MM.1S (cell line): ENCODE measurements around the gene ZNF512.

Experiments used
- DNase-seq: peaks from one replicate; pipeline ENCODE4 v3.0.0-alpha.2; 2015
- H2AFZ ChIP-seq: fragments of 300-600 bp; sonication (generic); 2 replicates; pipeline ENCODE4 v1.6.0; 2016; ENCODE audit warnings: antibody characterized with exemption, low read length
- H3F3A ChIP-seq: fragments of 300-600 bp; sonication (generic); 2 replicates; pipeline ENCODE4 v1.6.1; 2016; ENCODE audit warnings: mild to moderate bottlenecking, antibody characterized with exemption, low read length, moderate library complexity, mixed read lengths; ENCODE audit not compliant: insufficient read depth
- H3K27ac ChIP-seq: fragments of 300-600 bp; sonication (generic); 2 replicates; pipeline ENCODE4 v1.5.1; 2016; ENCODE audit warnings: mild to moderate bottlenecking, low read length
- H3K27me3 ChIP-seq: fragments of 300-600 bp; sonication (generic); replicated peaks from 2 replicates; pipeline ENCODE4 v1.6.0; 2016; ENCODE audit warnings: low read length; ENCODE audit not compliant: insufficient read depth
- H3K36me3 ChIP-seq: fragments of 300-600 bp; sonication (generic); replicated peaks from 2 replicates; pipeline ENCODE4 v1.6.1; 2016; ENCODE audit warnings: mild to moderate bottlenecking, low read length, mixed read lengths; ENCODE audit not compliant: insufficient read depth
- H3K4me1 ChIP-seq: fragments of 300-600 bp; sonication (generic); 2 replicates; pipeline ENCODE4 v1.6.1; 2016; ENCODE audit warnings: low read length, mixed read lengths
- H3K4me2 ChIP-seq: fragments of 300-600 bp; sonication (generic); 2 replicates; pipeline ENCODE4 v1.6.0; 2016; ENCODE audit warnings: low read depth, low read length
- H3K4me3 ChIP-seq: fragments of 300-600 bp; sonication (generic); 2 replicates; pipeline ENCODE4 v1.5.1; 2016; ENCODE audit warnings: low read length, mixed read lengths
- H3K79me2 ChIP-seq: fragments of 300-600 bp; sonication (generic); 2 replicates; pipeline ENCODE4 v1.6.1; 2016; ENCODE audit warnings: mixed run types, low read length, mixed read lengths
- H3K9ac ChIP-seq: fragments of 300-600 bp; sonication (generic); 2 replicates; pipeline ENCODE4 v1.6.1; 2016; ENCODE audit warnings: low read length, mixed read lengths
- H3K9me2 ChIP-seq: fragments of 300-600 bp; sonication (generic); replicated peaks from 2 replicates; pipeline ENCODE4 v1.6.1; 2016; ENCODE audit warnings: mild to moderate bottlenecking, low read length, mixed read lengths; ENCODE audit not compliant: insufficient read depth
- H3K9me3 ChIP-seq: fragments of 300-600 bp; sonication (generic); replicated peaks from 2 replicates; pipeline ENCODE4 v1.6.1; 2016; ENCODE audit warnings: mild to moderate bottlenecking, low read length, mixed read lengths; ENCODE audit not compliant: insufficient read depth
- H4K20me1 ChIP-seq: fragments of 300-600 bp; sonication (generic); 2 replicates; pipeline ENCODE4 v1.6.1; 2016; ENCODE audit warnings: mild to moderate bottlenecking, low read length, moderate library complexity, mixed read lengths; ENCODE audit not compliant: insufficient read depth
- EZH2 ChIP-seq: fragments of 300-600 bp; sonication (generic); optimal IDR thresholded peaks from 2 replicates; pipeline ENCODE3; 2017; ENCODE audit warnings: low read depth, mild to moderate bottlenecking, antibody characterized with exemption, low read length, mixed read lengths
- EZH2phosphoT487 ChIP-seq: fragments of 300-600 bp; sonication (generic); IDR thresholded peaks from 2 replicates; pipeline ENCODE4 v1.6.1; 2018; ENCODE audit warnings: antibody characterized with exemption, low read length
- TF ChIP-seq, protein P1 (sequence below): fragments of 300-600 bp; sonication (generic); IDR thresholded peaks from 2 replicates; pipeline ENCODE4 v1.5.1; 2016; ENCODE audit warnings: antibody characterized with exemption, low read length, mixed read lengths

The ZNF512 gene

DNA sequence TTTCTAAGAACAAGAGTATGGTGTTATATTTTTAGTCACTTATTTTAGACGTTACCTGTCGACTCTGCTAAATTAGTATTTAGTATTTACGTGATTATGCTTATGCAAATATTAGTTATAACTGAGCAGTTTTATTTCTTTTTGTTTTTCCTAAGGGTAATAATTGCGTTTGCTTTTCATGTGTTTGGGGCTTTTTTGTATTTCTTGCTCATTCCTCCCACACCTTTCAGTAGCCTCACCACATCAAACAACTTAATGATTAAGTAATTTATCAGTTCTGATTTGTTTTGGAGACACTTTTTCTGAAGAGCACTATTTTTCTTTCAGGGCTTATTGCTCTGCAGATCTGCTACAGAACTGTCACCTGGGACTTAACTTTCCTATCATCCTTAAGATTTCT is 88.4 kb downstream of the ZNF512 start:
- Histone ChIP-seq H3K79me2 (no peaks in the 10 kb centered on the region), H3K4me3 (no peak overlapping the region), H3K9ac (no peak overlapping the region), H2AFZ (no peak overlapping the region), H4K20me1 (no peaks in the 10 kb centered on the region), H3K27me3 (no peaks in the 10 kb centered on the region), H3K27ac (no peak overlapping the region), H3K4me2 (no peak overlapping the region), H3K36me3 (no peaks in the 10 kb centered on the region; the same call in 1 of the 2 replicates), H3F3A (no peaks in the 10 kb centered on the region), H3K4me1 (no peaks in the 10 kb centered on the region), H3K9me3 (no peaks in the 10 kb centered on the region), H3K9me2 (no peaks in the 10 kb centered on the region)
- TF ChIP-seq, protein P1, sequence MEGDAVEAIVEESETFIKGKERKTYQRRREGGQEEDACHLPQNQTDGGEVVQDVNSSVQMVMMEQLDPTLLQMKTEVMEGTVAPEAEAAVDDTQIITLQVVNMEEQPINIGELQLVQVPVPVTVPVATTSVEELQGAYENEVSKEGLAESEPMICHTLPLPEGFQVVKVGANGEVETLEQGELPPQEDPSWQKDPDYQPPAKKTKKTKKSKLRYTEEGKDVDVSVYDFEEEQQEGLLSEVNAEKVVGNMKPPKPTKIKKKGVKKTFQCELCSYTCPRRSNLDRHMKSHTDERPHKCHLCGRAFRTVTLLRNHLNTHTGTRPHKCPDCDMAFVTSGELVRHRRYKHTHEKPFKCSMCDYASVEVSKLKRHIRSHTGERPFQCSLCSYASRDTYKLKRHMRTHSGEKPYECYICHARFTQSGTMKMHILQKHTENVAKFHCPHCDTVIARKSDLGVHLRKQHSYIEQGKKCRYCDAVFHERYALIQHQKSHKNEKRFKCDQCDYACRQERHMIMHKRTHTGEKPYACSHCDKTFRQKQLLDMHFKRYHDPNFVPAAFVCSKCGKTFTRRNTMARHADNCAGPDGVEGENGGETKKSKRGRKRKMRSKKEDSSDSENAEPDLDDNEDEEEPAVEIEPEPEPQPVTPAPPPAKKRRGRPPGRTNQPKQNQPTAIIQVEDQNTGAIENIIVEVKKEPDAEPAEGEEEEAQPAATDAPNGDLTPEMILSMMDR = no peak
- no peak for TF ChIP-seq EZH2
- TF ChIP-seq EZH2phosphoT487 = no peak
- no peak for DNase-seq
